OCI-LY3 (cell line): ENCODE results near the gene GALNT14.

Experiments
- H2AFZ ChIP-seq: fragments of 200-600, 300-600 bp; shearing (Covaris generic); 2 replicates; pipeline ENCODE4 v1.6.0; 2014; ENCODE audit warnings: antibody characterized with exemption, low read depth, low read length
- H3K27ac ChIP-seq: fragments of 200-600, 300-600 bp; sonication (generic); 2 replicates; pipeline ENCODE4 v1.5.1; 2014; ENCODE audit warnings: mild to moderate bottlenecking, low read length, moderate library complexity, mixed read lengths
- H3K27me3 ChIP-seq: fragments of 200-600, 300-600 bp; sonication (generic); 2 replicates; pipeline ENCODE4 v1.6.1; 2014; ENCODE audit warnings: low read depth, low read length, mixed read lengths
- H3K36me3 ChIP-seq: fragments of 200-600, 300-600 bp; sonication (generic); replicated peaks from 2 replicates; pipeline ENCODE3; 2014; ENCODE audit warnings: low read depth, low read length, mixed read lengths
- H3K4me1 ChIP-seq: fragments of 300-600, 200-600 bp; sonication (generic); 2 replicates; pipeline ENCODE4 v1.6.1; 2014; ENCODE audit warnings: low read length, mixed read lengths
- H3K4me2 ChIP-seq: fragments of 200-600, 300-600 bp; sonication (generic); 2 replicates; pipeline ENCODE4 v1.6.1; 2014; ENCODE audit warnings: low read length, mixed read lengths
- H3K4me3 ChIP-seq: fragments of 300-600, 200-600 bp; sonication (generic); 2 replicates; pipeline ENCODE4 v1.5.1; 2014; ENCODE audit warnings: antibody characterized with exemption, mild to moderate bottlenecking, low read length, moderate library complexity
- H3K79me2 ChIP-seq: fragments of 300-600, 200-600 bp; shearing (Covaris generic); 2 replicates; pipeline ENCODE4 v1.6.1; 2014; ENCODE audit warnings: mild to moderate bottlenecking, low read length, mixed read lengths
- H3K9ac ChIP-seq: fragments of 300-600, 200-600 bp; shearing (Covaris generic); 2 replicates; pipeline ENCODE4 v1.6.0; 2014; ENCODE audit warnings: mild to moderate bottlenecking, low read length, moderate library complexity
- H3K9me3 ChIP-seq: fragments of 200-600, 300-600 bp; shearing (Covaris generic); 2 replicates; pipeline ENCODE4 v1.6.1; 2014; ENCODE audit warnings: low read length, mixed read lengths; ENCODE audit not compliant: insufficient read depth
- H4K20me1 ChIP-seq: fragments of 200-600, 300-600 bp; sonication (generic); 2 replicates; pipeline ENCODE4 v1.6.1; 2016; ENCODE audit warnings: low read length, mixed read lengths; ENCODE audit not compliant: insufficient read depth
- EZH2phosphoT487 ChIP-seq: fragments of 200-600 bp; shearing (Covaris generic); IDR thresholded peaks from 2 replicates; pipeline ENCODE4 v1.6.1; 2018; ENCODE audit warnings: antibody characterized with exemption, mixed run types, low read depth
- TF ChIP-seq, protein P1 (sequence below): fragments of 200-600, 300-600 bp; sonication (generic); IDR thresholded peaks from 2 replicates; pipeline ENCODE4 v1.5.1; 2014; ENCODE audit warnings: antibody characterized with exemption, low read length, low read depth

Gene GALNT14

DNA sequence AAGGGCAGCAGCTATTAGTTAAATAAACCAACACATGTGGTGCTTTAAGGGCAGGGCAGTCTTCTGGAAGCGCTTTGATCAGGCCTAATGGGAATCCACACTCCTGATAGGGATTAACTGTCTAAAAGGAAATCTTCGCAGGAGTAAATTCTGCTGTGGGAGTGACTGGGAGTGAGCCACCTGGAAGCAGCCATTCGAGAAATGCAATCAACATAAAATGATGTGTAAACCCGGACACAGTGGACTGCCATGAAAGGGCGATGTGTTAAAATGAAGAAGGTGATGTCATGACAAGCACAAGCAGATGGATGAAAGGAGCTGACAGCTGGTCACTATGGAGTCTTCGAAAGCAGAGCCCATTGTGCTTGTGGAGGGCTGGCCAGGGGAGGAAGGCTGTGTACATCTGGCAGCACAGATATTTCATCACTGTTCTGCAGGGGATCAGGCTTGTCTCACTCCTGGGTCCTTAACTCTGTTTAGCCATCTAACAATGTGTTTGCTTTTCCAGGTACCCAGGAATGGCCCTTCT is 24.8 kb upstream of the GALNT14 start:
- H3K4me1 ChIP-seq, result peaks cover 9% of the 10 kb centered on the region
- peaks cover 27% of the 10 kb centered on the region; the same call in 1 of the 2 replicates for H3K27me3 ChIP-seq
- no peak overlapping the region for H3K4me2 ChIP-seq
- H3K27ac ChIP-seq, result no peak overlapping the region
- H3K79me2 ChIP-seq, result no peaks in the 10 kb centered on the region
- H4K20me1 ChIP-seq, result no peaks in the 10 kb centered on the region
- no peaks in the 10 kb centered on the region for H3K36me3 ChIP-seq
- no peaks in the 10 kb centered on the region for H3K9me3 ChIP-seq
- no peak overlapping the region for H3K4me3 ChIP-seq
- no peak overlapping the region for H3K9ac ChIP-seq
- TF ChIP-seq, protein P1, sequence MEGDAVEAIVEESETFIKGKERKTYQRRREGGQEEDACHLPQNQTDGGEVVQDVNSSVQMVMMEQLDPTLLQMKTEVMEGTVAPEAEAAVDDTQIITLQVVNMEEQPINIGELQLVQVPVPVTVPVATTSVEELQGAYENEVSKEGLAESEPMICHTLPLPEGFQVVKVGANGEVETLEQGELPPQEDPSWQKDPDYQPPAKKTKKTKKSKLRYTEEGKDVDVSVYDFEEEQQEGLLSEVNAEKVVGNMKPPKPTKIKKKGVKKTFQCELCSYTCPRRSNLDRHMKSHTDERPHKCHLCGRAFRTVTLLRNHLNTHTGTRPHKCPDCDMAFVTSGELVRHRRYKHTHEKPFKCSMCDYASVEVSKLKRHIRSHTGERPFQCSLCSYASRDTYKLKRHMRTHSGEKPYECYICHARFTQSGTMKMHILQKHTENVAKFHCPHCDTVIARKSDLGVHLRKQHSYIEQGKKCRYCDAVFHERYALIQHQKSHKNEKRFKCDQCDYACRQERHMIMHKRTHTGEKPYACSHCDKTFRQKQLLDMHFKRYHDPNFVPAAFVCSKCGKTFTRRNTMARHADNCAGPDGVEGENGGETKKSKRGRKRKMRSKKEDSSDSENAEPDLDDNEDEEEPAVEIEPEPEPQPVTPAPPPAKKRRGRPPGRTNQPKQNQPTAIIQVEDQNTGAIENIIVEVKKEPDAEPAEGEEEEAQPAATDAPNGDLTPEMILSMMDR, result no peak
- no peak for TF ChIP-seq EZH2phosphoT487
- H2AFZ ChIP-seq, result no peak overlapping the region

DNA sequence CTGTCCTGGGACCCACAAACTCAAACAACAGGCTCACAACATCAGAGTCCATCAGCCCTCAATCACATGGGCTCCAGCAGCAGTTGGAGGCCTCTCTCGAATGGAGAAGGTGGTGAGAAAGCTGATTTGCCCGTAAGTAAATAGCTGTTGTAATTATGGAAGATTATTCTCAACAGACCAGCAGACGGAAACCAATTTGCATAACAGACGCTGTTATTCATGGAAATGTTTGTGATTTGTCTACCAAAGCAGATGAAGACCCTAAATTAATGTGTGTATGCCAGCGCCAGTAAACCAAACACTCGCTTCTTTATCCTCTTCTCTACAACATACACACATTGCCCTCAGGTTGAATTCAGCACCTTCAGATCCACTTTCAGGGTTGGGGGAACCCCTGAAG is 23.4 kb upstream of the GALNT14 start:
- no peaks in the 10 kb centered on the region for H3K79me2 ChIP-seq
- H3K4me2 ChIP-seq, result no peak overlapping the region
- no peaks in the 10 kb centered on the region for H3K9me3 ChIP-seq
- H3K4me3 ChIP-seq, result no peak overlapping the region
- peaks cover 15% of the 10 kb centered on the region for H3K4me1 ChIP-seq
- H2AFZ ChIP-seq, result no peak overlapping the region
- no peak overlapping the region for H3K27ac ChIP-seq
- no peaks in the 10 kb centered on the region for H3K36me3 ChIP-seq
- no peak overlapping the region for H3K9ac ChIP-seq
- H3K27me3 ChIP-seq, result peaks cover 27% of the 10 kb centered on the region; the same call in 1 of the 2 replicates
- no peak for TF ChIP-seq EZH2phosphoT487
- TF ChIP-seq, protein P1, result no peak
- H4K20me1 ChIP-seq, result no peaks in the 10 kb centered on the region

DNA sequence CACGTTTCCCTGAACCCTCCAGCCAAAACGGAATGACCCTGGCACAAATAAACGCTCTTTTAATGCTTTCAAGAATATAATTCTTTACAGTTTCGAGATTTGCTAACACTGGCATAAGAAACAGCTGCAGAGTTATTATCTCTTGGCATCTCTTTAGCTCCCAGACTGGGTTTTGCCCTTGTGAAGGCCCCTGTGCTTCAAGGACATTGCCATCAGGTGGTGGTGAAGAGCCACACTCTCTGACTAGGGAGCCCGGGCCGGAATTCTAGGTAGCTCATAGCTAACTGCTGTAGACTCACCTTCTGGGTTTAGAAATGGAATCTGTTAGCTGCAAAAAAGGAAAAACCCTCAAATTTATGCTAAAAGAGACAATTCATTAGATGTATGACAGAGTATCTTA is 13.3 kb upstream of the GALNT14 start:
- H3K4me3 ChIP-seq, result no peak overlapping the region
- peaks cover 4% of the 10 kb centered on the region; the same call in 1 of the 2 replicates for H3K27me3 ChIP-seq
- no peaks in the 10 kb centered on the region for H4K20me1 ChIP-seq
- no peak overlapping the region for H3K9ac ChIP-seq
- peaks cover 6% of the 10 kb centered on the region for H3K36me3 ChIP-seq
- TF ChIP-seq, protein P1, result no peak
- no peak for TF ChIP-seq EZH2phosphoT487
- no peak overlapping the region for H3K4me2 ChIP-seq
- no peak overlapping the region for H3K27ac ChIP-seq
- H3K4me1 ChIP-seq, result peaks cover 19% of the 10 kb centered on the region
- no peaks in the 10 kb centered on the region for H3K79me2 ChIP-seq
- H2AFZ ChIP-seq, result no peak overlapping the region
- H3K9me3 ChIP-seq, result no peaks in the 10 kb centered on the region

DNA sequence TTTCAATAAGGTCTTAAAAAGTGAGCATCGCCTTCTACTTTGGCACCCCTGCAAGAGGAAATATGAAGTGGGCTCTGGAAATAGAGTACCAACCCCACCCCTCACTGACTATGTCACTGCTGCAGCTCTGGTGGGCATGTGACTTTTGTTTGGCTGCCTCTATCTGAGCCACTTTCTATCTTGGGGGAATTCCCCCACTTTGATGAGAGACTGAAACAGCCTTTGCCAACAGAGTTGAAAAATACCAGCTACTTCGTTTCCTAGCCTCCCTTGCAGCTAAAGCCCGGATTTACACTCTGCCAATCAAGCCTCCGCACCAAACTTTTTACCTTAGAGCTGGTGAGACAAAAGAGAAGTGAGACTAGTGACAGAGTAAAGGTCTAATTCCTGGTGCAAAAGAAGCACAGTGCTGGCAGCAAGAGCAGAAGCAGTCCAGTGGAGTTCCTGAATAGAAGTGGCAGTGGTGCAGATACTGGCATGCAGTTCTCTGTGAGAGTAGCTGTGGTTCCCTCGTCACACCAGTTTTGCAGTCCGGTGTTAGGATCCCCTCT is 12.0 kb upstream of the GALNT14 start:
- peak overlapping the region; percentile 6; the same call in 1 of the 2 replicates for H3K4me2 ChIP-seq
- peaks cover 4% of the 10 kb centered on the region; the same call in 1 of the 2 replicates for H3K27me3 ChIP-seq
- TF ChIP-seq EZH2phosphoT487, result no peak
- TF ChIP-seq, protein P1, result no peak
- no peak overlapping the region for H3K4me3 ChIP-seq
- H3K9me3 ChIP-seq, result no peaks in the 10 kb centered on the region
- no peak overlapping the region for H2AFZ ChIP-seq
- no peak overlapping the region for H3K9ac ChIP-seq
- peaks cover 19% of the 10 kb centered on the region for H3K4me1 ChIP-seq
- peaks cover 6% of the 10 kb centered on the region for H3K36me3 ChIP-seq
- no peaks in the 10 kb centered on the region for H3K79me2 ChIP-seq
- no peaks in the 10 kb centered on the region for H4K20me1 ChIP-seq
- H3K27ac ChIP-seq, result peak overlapping the region; percentile 23; the same call in 1 of the 2 replicates
